HuH-7 (cell line): Measurements from ENCODE around the gene LIPC.

Source experiments
- DNase-seq: peaks from one replicate; pipeline ENCODE4 v3.0.0; 2011; ENCODE audit warnings: low spot score

LIPC gene

GRCh38 chr15:58538225-58538727, 106.5 kb downstream of the LIPC start:
- no peak for DNase-seq

- DNase-seq, result no peak
Measured at GRCh38 chr15:58538901-58539300, 107.1 kb downstream of the LIPC start.

GRCh38 chr15:58539548-58539947, 107.8 kb downstream of the LIPC start:
- no peak for DNase-seq

GRCh38 chr15:58541410-58542087, 109.8 kb downstream of the LIPC start:
- DNase-seq, result no peak

GRCh38 chr15:58543664-58544335, 112.0 kb downstream of the LIPC start:
- DNase-seq, result no peak

- DNase-seq, result no peak
Measured at GRCh38 chr15:58544756-58545155, 113.0 kb downstream of the LIPC start.

GRCh38 chr15:58545307-58546065, 113.7 kb downstream of the LIPC start:
- DNase-seq, result no peak

- no peak for DNase-seq
Measured at GRCh38 chr15:58546066-58546591, 114.3 kb downstream of the LIPC start.

- no peak for DNase-seq
Measured at GRCh38 chr15:58546635-58547627, 115.1 kb downstream of the LIPC start.

GRCh38 chr15:58547628-58548307, 116.0 kb downstream of the LIPC start:
- DNase-seq, result no peak

- no peak for DNase-seq
Measured at GRCh38 chr15:58548308-58549012, 116.7 kb downstream of the LIPC start.

- no peak for DNase-seq
Measured at GRCh38 chr15:58549013-58549784, 117.4 kb downstream of the LIPC start.

GRCh38 chr15:58549785-58550074, 117.9 kb downstream of the LIPC start:
- DNase-seq, result no peak

- DNase-seq, result no peak
Measured at GRCh38 chr15:58551084-58551763, 119.4 kb downstream of the LIPC start.

- no peak for DNase-seq
Measured at GRCh38 chr15:58551764-58552504, 120.1 kb downstream of the LIPC start.

GRCh38 chr15:58552505-58553364, 120.9 kb downstream of the LIPC start:
- no peak for DNase-seq

- no peak for DNase-seq
Measured at GRCh38 chr15:58553365-58553918, 121.7 kb downstream of the LIPC start.
